ENCODE results near the gene OR2V2. TPM values are rescaled to one million over a fixed set of nuclear protein-coding genes. Genes with fewer than 3 reads are reported as not detected.
"Not testable (repeated sequence)": the region's sequence is repeated elsewhere in the genome, so short reads cannot be mapped to it uniquely, and the experiment has no call there.

OR2V2 gene
- total RNA-seq, 4 donors from 2014 or later: not detected

DNA sequence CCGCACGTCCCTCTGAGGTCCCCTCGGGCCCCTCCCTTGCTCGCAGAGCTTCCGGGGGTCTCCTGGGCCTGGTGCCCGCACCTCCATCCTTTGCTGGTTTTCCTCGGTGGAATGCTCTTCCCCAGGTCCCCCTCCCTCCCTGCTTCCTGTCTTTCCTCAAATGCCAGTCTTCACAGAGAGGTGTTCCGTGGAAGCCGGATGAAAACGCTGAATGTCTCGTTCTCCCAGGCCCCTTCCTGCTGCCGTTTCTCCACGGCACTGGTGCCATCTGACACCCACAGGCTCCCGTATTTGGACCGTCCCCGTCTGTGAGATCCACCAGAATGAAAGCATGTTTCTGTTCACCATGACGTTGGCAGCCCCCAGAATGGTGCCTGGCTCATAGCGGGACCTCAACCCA lies 20.5 kb upstream of the OR2V2 start:
- no peak for TF ChIP-seq EP300 (IDR thresholded peaks at IDR 0.05)
- no peak for TF ChIP-seq CTCF (IDR thresholded peaks at IDR 0.05)
- no peak for TF ChIP-seq POLR2AphosphoS5 (IDR thresholded peaks at IDR 0.05)
- no peak for TF ChIP-seq POLR2A (IDR thresholded peaks at IDR 0.05)
- H3K27me3 ChIP-seq: peaks cover 85% of the 10 kb centered on the region
- H3K27ac ChIP-seq: no peak overlapping the region
- 70% methylated on average over 18 of the region's 18 CpGs for WGBS
- H3K4me3 ChIP-seq: no peak overlapping the region
- no peaks in the 10 kb centered on the region for H3K36me3 ChIP-seq
- H3K4me1 ChIP-seq: no peaks in the 10 kb centered on the region
- H3K9me3 ChIP-seq: no peaks in the 10 kb centered on the region
- DNase-seq (ENCODE audit: low spot score in 2 of 2): no peak

DNA sequence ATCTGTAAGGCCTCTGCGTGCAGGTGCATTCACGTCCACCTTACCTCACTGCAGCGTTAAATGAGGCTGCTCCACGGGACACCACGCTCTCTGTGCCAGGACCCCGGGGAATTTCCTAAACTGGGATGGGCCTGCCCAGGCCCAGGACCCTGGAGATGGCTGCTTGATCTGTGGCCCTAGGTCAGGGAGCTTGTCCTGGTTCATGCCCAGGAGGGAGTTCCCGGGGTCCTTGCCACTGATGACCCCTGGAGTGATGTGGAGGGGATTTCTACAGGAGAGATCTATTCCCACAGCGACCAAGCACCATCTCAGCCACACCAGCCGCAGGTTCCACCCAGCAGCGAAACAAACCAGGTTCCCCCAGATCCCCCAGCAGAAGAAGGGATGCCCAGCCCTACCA lies 19.9 kb upstream of the OR2V2 start:
- Histone ChIP-seq H3K4me3 (no peak overlapping the region), H3K9me3 (no peaks in the 10 kb centered on the region), H3K27ac (no peak overlapping the region), H3K27me3 (peaks cover 79% of the 10 kb centered on the region), H3K36me3 (no peaks in the 10 kb centered on the region), H3K4me1 (no peaks in the 10 kb centered on the region)
- TF ChIP-seq CTCF (IDR thresholded peaks at IDR 0.05): no peak
- no peak for TF ChIP-seq POLR2AphosphoS5 (IDR thresholded peaks at IDR 0.05)
- TF ChIP-seq POLR2A (IDR thresholded peaks at IDR 0.05): no peak
- no peak for TF ChIP-seq EP300 (IDR thresholded peaks at IDR 0.05)
- DNase-seq (ENCODE audit: low spot score in 2 of 2): peak in 1 of 2 donors; percentile 50
- WGBS: 92% methylated on average over 9 of the region's 10 CpGs

DNA sequence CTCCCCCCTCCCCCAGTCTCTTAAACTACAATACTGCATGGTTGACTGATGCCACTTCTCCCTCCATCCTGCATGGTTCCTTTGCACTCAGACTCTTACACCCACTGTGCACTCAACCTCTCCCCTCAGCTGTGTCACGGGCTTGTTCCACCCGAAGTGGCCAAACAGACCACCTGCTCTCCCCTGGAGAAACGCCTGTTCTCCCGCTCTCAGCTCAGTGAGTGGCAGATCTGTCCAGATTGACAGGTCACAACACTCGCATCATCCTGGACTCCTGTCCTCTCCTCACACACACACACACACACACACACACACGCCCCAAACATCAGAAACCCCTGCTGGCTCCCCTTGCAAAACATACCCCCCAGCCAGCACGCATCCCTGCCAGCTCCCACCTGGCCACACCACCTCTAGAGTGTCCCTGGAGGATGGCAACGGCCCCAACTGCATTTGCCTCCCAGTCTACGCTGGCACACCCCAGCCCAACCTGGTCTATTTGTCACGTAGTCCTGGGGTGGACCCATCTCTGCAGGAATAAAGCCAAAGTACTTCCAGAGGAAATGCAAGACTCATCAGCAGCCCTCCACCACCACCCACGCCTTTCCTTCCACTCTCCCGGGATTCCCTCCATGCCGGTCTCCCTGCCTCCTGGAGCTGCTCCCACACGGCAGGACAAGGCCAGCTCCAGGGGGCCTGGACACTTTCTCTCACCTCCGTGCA lies 19.3 kb upstream of the OR2V2 start:
- peaks cover 76% of the 10 kb centered on the region for H3K27me3 ChIP-seq
- H3K4me1 ChIP-seq: no peaks in the 10 kb centered on the region
- H3K27ac ChIP-seq: no peak overlapping the region
- no peaks in the 10 kb centered on the region for H3K9me3 ChIP-seq
- peak in 1 of 2 donors; percentile 65 for DNase-seq (ENCODE audit: low spot score in 2 of 2)
- H3K4me3 ChIP-seq: no peak overlapping the region
- TF ChIP-seq CTCF (IDR thresholded peaks at IDR 0.05) (no peak), POLR2AphosphoS5 (IDR thresholded peaks at IDR 0.05) (no peak)
- 64% methylated on average over 15 of the region's 15 CpGs for WGBS
- H3K36me3 ChIP-seq: no peaks in the 10 kb centered on the region

DNA sequence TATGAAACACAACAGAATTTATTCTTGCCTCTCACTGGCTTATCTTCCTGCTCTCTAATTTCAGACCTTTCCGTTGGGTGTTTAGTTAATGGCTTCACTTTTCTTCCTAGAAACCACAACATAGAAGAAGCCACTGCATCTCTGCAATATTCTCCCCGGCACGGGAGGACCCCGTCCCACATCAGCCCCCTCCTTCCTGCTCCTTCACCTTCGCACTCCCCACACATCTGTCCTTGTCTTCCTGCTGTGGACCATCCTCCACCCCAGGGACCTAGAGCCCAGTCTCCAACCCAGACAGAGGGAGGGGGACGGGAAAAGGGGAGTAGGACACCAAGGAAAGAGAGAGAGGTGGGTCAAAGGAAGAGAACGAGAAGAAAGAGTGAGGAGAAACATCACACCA lies 17.8 kb upstream of the OR2V2 start:
- no peak overlapping the region for H3K4me3 ChIP-seq
- H3K9me3 ChIP-seq: no peaks in the 10 kb centered on the region
- no peak for TF ChIP-seq POLR2A (IDR thresholded peaks at IDR 0.05)
- DNase-seq (ENCODE audit: low spot score in 2 of 2): peak in 1 of 2 donors; percentile 62
- no peaks in the 10 kb centered on the region for H3K36me3 ChIP-seq
- H3K27me3 ChIP-seq: peaks cover 60% of the 10 kb centered on the region
- WGBS: 50% methylated on average over 7 of the region's 7 CpGs
- no peak overlapping the region for H3K27ac ChIP-seq
- peaks cover 4% of the 10 kb centered on the region for H3K4me1 ChIP-seq

DNA sequence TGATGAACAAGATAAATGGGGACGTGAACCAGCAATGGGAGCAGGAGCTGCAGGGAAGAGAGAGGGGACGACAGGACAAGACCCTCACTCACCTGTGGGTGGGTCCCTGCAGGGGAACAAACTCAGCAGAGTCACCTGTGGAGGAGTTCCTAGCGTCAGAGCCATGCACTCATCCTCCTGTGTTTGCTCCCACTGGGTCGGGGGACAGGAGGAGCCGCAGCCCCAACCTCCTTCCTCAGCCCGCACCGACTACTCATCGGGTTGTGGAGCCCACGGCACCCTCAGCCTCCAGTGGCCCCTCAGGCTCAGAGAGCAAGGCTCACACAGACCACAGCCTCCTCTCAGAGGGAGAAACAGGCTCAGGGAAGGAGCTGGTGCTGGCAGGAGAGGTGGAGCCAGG lies 17.3 kb upstream of the OR2V2 start:
- peaks cover 58% of the 10 kb centered on the region for H3K27me3 ChIP-seq

GRCh38 chr5:181130832-181131496 lies 16.4 kb upstream of the OR2V2 start, which contains the start of gene OR2V1:
Gene OR2V1 (minus strand): TSS chr5:181131169. CDS start chr5:181125304, 5,865 bp downstream.
- Histone ChIP-seq H3K4me1 (peaks cover 4% of the 10 kb centered on the region), H3K4me3 (no peak within 1 kb of the TSS), H3K9me3 (no peaks in the 10 kb centered on the region), H3K27me3 (peaks cover 49% of the 10 kb centered on the region), H3K36me3 (no peaks in the 10 kb centered on the region), H3K27ac (no peak within 1 kb of the TSS)
- peak in 1 of 2 donors; percentile 74 for DNase-seq (ENCODE audit: low spot score in 2 of 2)
- TF ChIP-seq POLR2AphosphoS5 (IDR thresholded peaks at IDR 0.05) (no peak), POLR2A (IDR thresholded peaks at IDR 0.05) (no peak), EP300 (IDR thresholded peaks at IDR 0.05) (no peak), CTCF (IDR thresholded peaks at IDR 0.05) (no peak)
- WGBS: 75% methylated on average over 12 of the region's 14 CpGs

More for the DNA sequence above, 17.3 kb upstream of the OR2V2 start:
- not testable (repeated sequence) for H3K9me3 ChIP-seq, H3K4me3 ChIP-seq, H3K36me3 ChIP-seq, H3K27ac ChIP-seq, H3K4me1 ChIP-seq
- peak in 1 of 2 donors; percentile 26 for DNase-seq (ENCODE audit: low spot score in 2 of 2)
- WGBS: 59% methylated on average over 3 of the region's 9 CpGs
